ENCODE measurements around the gene IFT27.

The IFT27 gene

GRCh38 chr22:36796552-36797175 is 20.7 kb upstream of the IFT27 start:
- DNase-seq (ENCODE audit: low spot score): no peak

- DNase-seq (ENCODE audit: low spot score): no peak
Measured at GRCh38 chr22:36795633-36796032, 19.7 kb upstream of the IFT27 start.

GRCh38 chr22:36790648-36791047 is 14.7 kb upstream of the IFT27 start:
- no peak for DNase-seq (ENCODE audit: low spot score)

GRCh38 chr22:36787204-36787988 is 11.5 kb upstream of the IFT27 start:
- DNase-seq (ENCODE audit: low spot score): no peak

GRCh38 chr22:36783743-36784142 is 7.8 kb upstream of the IFT27 start:
- no peak for DNase-seq (ENCODE audit: low spot score)

- peak; percentile 87 for DNase-seq (ENCODE audit: low spot score)
Measured at GRCh38 chr22:36781656-36782627, 6.0 kb upstream of the IFT27 start.

- DNase-seq (ENCODE audit: low spot score): no peak
Measured at GRCh38 chr22:36778020-36778419, 2.1 kb upstream of the IFT27 start.

- DNase-seq (ENCODE audit: low spot score): no peak
Measured at GRCh38 chr22:36776722-36777121, 803 bp upstream of the IFT27 start.

GRCh38 chr22:36775586-36775963 is 344 bp downstream of the IFT27 start:
- no peak for DNase-seq (ENCODE audit: low spot score)

- DNase-seq (ENCODE audit: low spot score): no peak
Measured at GRCh38 chr22:36773935-36774334, 2.0 kb downstream of the IFT27 start.

- no peak for DNase-seq (ENCODE audit: low spot score)
Measured at GRCh38 chr22:36772451-36772850, 3.5 kb downstream of the IFT27 start.

GRCh38 chr22:36771356-36772063 is 4.4 kb downstream of the IFT27 start:
- no peak for DNase-seq (ENCODE audit: low spot score)

- DNase-seq (ENCODE audit: low spot score): no peak
Measured at GRCh38 chr22:36770513-36771231, 5.2 kb downstream of the IFT27 start.

GRCh38 chr22:36769541-36770512 is 6.1 kb downstream of the IFT27 start:
- no peak for DNase-seq (ENCODE audit: low spot score)

GRCh38 chr22:36768616-36769015 is 7.3 kb downstream of the IFT27 start:
- no peak for DNase-seq (ENCODE audit: low spot score)

- DNase-seq (ENCODE audit: low spot score): no peak
Measured at GRCh38 chr22:36768141-36768540, 7.8 kb downstream of the IFT27 start.

- no peak for DNase-seq (ENCODE audit: low spot score)
Measured at GRCh38 chr22:36767035-36767775, 8.7 kb downstream of the IFT27 start.

- DNase-seq (ENCODE audit: low spot score): no peak
Measured at GRCh38 chr22:36765943-36766450, 9.9 kb downstream of the IFT27 start.
